MG63 (cell line): ENCODE measurements around the gene RGR. TPM values are rescaled to one million over a fixed set of nuclear protein-coding genes. Genes with fewer than 3 reads are reported as not detected.

Experiments used
- DNase-seq: peaks from one replicate; pipeline ENCODE4 v3.0.0-alpha.2; 2020
- H3K27me3 ChIP-seq: fragments of 250-450 bp; sonication (Bioruptor Pico); 2 replicates; pipeline ENCODE4 v1.5.1; 2020; ENCODE audit warnings: mild to moderate bottlenecking, moderate library complexity
- H3K36me3 ChIP-seq: fragments of 250-450 bp; sonication (Bioruptor Pico); 2 replicates; pipeline ENCODE4 v1.5.1; 2020; ENCODE audit warnings: mild to moderate bottlenecking, moderate library complexity
- H3K4me3 ChIP-seq: fragments of 250-450 bp; sonication (Bioruptor Pico); 2 replicates; pipeline ENCODE4 v1.5.1; 2020; ENCODE audit warnings: mild to moderate bottlenecking, moderate library complexity
- H3K9me3 ChIP-seq: fragments of 250-450 bp; sonication (Bioruptor Pico); 2 replicates; pipeline ENCODE4 v1.5.1; 2020; ENCODE audit warnings: mild to moderate bottlenecking, moderate library complexity
- total RNA-seq: library from RNA; depleted of rRNA; stranded (reverse); fragments of >200 nt; shearing (Covaris generic); gene quantifications from 2 replicates; pipeline ENCODE4 v1.2.3, GENCODE V29; 2014; ENCODE audit warnings: low replicate concordance; rRNA removed

The RGR gene
- total RNA-seq, 1 experiment from 2014 or later: not detected

GRCh38 chr10:84302223-84302622, 57.4 kb downstream of the RGR start:
- H3K4me3 ChIP-seq: no peak overlapping the region
- no peaks in the 10 kb centered on the region for H3K27me3 ChIP-seq
- no peak for DNase-seq
- H3K36me3 ChIP-seq: no peaks in the 10 kb centered on the region
- H3K9me3 ChIP-seq: no peaks in the 10 kb centered on the region

- Histone ChIP-seq H3K27me3 (no peaks in the 10 kb centered on the region), H3K9me3 (no peaks in the 10 kb centered on the region), H3K4me3 (no peak overlapping the region), H3K36me3 (no peaks in the 10 kb centered on the region)
- DNase-seq: no peak
These were observed 62.0 kb downstream of the RGR start for GRCh38 chr10:84306751-84307384.

GRCh38 chr10:84308021-84308420, 63.2 kb downstream of the RGR start:
- no peaks in the 10 kb centered on the region for H3K27me3 ChIP-seq
- no peaks in the 10 kb centered on the region for H3K36me3 ChIP-seq
- H3K9me3 ChIP-seq: 0 out of 2 replicates have a peak, but pooled peaks cover 3% of the 10 kb centered on the region
- peak; percentile 31 for DNase-seq
- no peak overlapping the region for H3K4me3 ChIP-seq

- Histone ChIP-seq H3K4me3 (no peak overlapping the region), H3K27me3 (no peaks in the 10 kb centered on the region), H3K36me3 (no peaks in the 10 kb centered on the region), H3K9me3 (0 out of 2 replicates have a peak, but pooled peaks cover 3% of the 10 kb centered on the region)
- peak; percentile 71 for DNase-seq
These were observed 63.8 kb downstream of the RGR start for GRCh38 chr10:84308481-84309304.

Other genes starting within 250 kb of the RGR start
- gene GHITM, start 105.5 kb upstream of the RGR start, total RNA-seq: 168 and 181 TPM in 2 replicates
- gene GPR15LG, start 71.3 kb upstream of the RGR start, total RNA-seq: not detected in 2 replicates
- gene CDHR1, start 50.5 kb upstream of the RGR start, total RNA-seq: not detected in 2 replicates
- not detected in 2 replicates for gene LRIT2, start 19.5 kb upstream of the RGR start, total RNA-seq
- gene LRIT1, start 3.5 kb upstream of the RGR start, total RNA-seq: not detected in 2 replicates
- 20.6 and 30.1 TPM in 2 replicates for gene CCSER2, start 83.5 kb downstream of the RGR start, total RNA-seq